Aorta (tissue), 5 donors: Measurements from ENCODE around the gene NSD1. TPM values are rescaled to one million over a fixed set of nuclear protein-coding genes. Genes with fewer than 3 reads are reported as not detected.

Experiments
- ATAC-seq: fragments of 200-7000 bp; cut with Tn5 transposase; one replicate; pipeline ENCODE4 v1.9.1; 2022; ENCODE audit warnings: moderate library complexity; ENCODE audit not compliant: low FRiP score
- DNase-seq, 2 donors: peaks; one replicate each; pipeline ENCODE4 v3.0.0-alpha.2; 2020
- H3K27ac ChIP-seq, 2 donors: one replicate each; pipeline ENCODE4 v1.5.1; 2013; ENCODE audit warnings: low read length in 2 of 2, mild to moderate bottlenecking in 2 of 2, moderate library complexity in 2 of 2, control low read depth in 1 of 2, inconsistent platforms in 1 of 2, low read depth in 1 of 2
- H3K27me3 ChIP-seq, 2 donors: one replicate each; pipeline ENCODE4 v1.6.1; 2013; ENCODE audit warnings: control low read depth in 1 of 2, low read length in 1 of 2, mild to moderate bottlenecking in 1 of 2, moderate library complexity in 1 of 2; ENCODE audit not compliant: insufficient read depth in 2 of 2, control insufficient read depth in 1 of 2
- H3K36me3 ChIP-seq, 2 donors: one replicate each; pipeline ENCODE4 v1.6.1; 2013; ENCODE audit warnings: control low read depth in 1 of 2, low read length in 1 of 2, mild to moderate bottlenecking in 1 of 2; ENCODE audit not compliant: insufficient read depth in 2 of 2, control insufficient read depth in 1 of 2
- H3K4me1 ChIP-seq, 2 donors: one replicate each; pipeline ENCODE4 v1.6.1; 2013; ENCODE audit warnings: low read length in 2 of 2, control low read depth in 1 of 2, mild to moderate bottlenecking in 1 of 2, moderate library complexity in 1 of 2; ENCODE audit not compliant: insufficient read depth in 2 of 2, control insufficient read depth in 1 of 2
- H3K4me3 ChIP-seq, 2 donors: one replicate each; pipeline ENCODE4 v1.5.1; 2013; ENCODE audit warnings: low read length in 2 of 2, control low read depth in 1 of 2, mild to moderate bottlenecking in 1 of 2
- H3K9me3 ChIP-seq: one replicate; pipeline ENCODE4 v1.6.1; 2013; ENCODE audit warnings: mild to moderate bottlenecking, low read length; ENCODE audit not compliant: control insufficient read depth
- WGBS, 2 donors: extraction: QIAGEN DNeasy Blood & Tissue Kit; methylation state at CpG; one replicate each; pipeline ENCODE4 v1.1.7; 2013; 5-methylcytosine and 5-hydroxymethylcytosine counted together
- intact Hi-C, 2 donors: fragments of 100-400 bp; cut with DNase I; formaldehyde crosslinking; loops; one replicate each; pipeline versions ENCODE4 v1.14.2 to v1.15.0; 2022
- polyA plus RNA-seq, 2 donors: library from polyadenylated mRNA; stranded (reverse); fragments of 200-250 nt; gene quantifications; one replicate each; pipeline ENCODE4 v1.2.3, GENCODE V29; 2013
- total RNA-seq, 2 donors: library from RNA; stranded (reverse); fragmentation: NEBNext Ultra II Directional; extraction: Animal tissue kit (Norgen Biotek cat#: 25700); gene quantifications; one replicate each; pipeline ENCODE4 v1.2.1, GENCODE V29; 2021
- donor health status: healthy with polysubstance abuse.
- donor health status: Bipolar disorder and iron deficiency.
- donor health status: DM: no; HTN: no; CAD: no.
- donor health status: DM: no; HTN: no; CAD: no.
- donor health status: DM: yes; HTN: yes; CAD: no.

NSD1 gene
- total and polyA plus RNA-seq, 4 donors, result 6.8 to 96.9 (median 35.3) TPM

- DNase-seq (peak in 1 of 2 donors; percentile 61), ATAC-seq (no peak)
- H3K27me3 ChIP-seq, result no peaks in the 10 kb centered on the region
- no peak overlapping the region for H3K4me3 ChIP-seq
- H3K36me3 ChIP-seq, result peaks cover 3 to 7% of the 10 kb centered on the region in 2 donors
- no peaks in the 10 kb centered on the region for H3K4me1 ChIP-seq
- WGBS, 2 donors, result 85% methylated on average over 26 to 27 of the region's 27 CpGs
- no peaks in the 10 kb centered on the region for H3K9me3 ChIP-seq
- intact Hi-C loops, result no loop called here
- H3K27ac ChIP-seq, result no peak overlapping the region
Observed at GRCh38 chr5:177330991-177331842, 197.6 kb downstream of the NSD1 start.

DNA sequence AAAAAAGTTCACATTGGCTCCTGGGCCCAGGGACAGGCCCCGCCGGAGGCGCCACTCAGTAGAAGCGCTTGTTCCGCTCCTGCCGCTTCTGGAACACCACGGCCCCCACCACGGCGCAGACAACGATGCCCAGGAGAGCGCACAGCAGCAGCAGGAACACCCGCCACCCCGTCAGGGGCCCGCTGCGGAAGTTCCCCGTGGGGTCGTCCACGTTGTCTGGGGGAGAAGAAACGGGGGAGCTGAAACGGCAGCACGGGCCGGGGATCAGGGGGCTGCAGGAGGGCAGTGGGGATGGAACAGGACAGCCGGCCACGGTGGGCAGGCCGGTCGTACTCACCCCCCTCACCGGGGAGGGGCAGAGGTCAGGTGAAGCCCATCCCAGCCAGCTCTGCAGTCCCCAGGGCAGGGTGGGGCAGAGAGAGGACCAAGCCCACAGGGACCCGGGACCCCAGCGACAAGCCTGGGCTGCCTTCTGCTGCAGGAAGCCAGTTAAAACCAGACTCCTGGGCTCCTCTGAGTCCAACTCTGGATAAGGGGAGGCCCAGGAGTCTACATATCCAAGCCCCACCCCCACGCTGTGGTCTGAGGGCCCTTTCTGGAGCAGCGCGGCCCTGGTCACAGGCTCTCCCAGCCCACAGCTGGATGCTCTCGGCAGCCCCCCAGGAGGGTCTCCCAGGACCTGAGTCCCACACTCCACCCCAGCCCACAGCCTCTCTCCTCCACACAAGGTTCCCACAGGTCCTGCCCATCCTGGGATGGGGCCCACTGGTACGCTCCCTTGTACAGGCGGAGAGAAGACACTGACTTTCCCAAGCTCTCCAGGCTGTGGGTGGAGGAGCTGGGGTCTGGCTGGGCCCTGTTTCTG, 198.7 kb downstream of the NSD1 start:
- Histone ChIP-seq H3K36me3 (peaks cover 4 to 14% of the 10 kb centered on the region in 2 donors), H3K27me3 (no peaks in the 10 kb centered on the region), H3K9me3 (no peaks in the 10 kb centered on the region), H3K4me3 (no peak overlapping the region), H3K27ac (no peak overlapping the region), H3K4me1 (no peaks in the 10 kb centered on the region)
- intact Hi-C loops, result no loop called here
- DNase-seq (peak in 1 of 2 donors; percentile 64), ATAC-seq (no peak)
- WGBS, 2 donors, result 91 to 92% methylated on average over 35 of the region's 35 CpGs

DNA sequence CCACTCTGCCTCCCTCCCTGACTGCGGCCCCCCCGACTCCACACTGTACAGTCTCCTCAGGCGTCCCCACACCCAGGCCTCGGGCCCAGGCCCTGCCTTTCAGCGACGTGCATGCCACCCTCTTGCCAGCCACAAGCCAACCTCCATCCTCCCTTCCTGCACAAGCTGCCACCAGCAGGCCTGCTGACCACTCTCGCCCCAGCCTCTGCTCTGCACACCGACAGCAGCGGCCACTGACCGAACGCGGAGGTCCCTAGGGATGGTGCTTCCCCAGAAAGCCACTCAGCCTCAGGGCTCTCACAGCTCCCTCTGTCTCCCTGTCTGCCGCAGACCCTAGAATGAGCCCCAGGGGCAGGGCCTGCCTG, 199.3 kb downstream of the NSD1 start:
- no peak for ATAC-seq
- H3K36me3 ChIP-seq, result peaks cover 4 to 14% of the 10 kb centered on the region in 2 donors
- no peaks in the 10 kb centered on the region for H3K27me3 ChIP-seq
- DNase-seq, result peak in 1 of 2 donors; percentile 68
- WGBS, 2 donors, result 90 to 91% methylated on average over 13 of the region's 13 CpGs
- H3K4me1 ChIP-seq, result no peaks in the 10 kb centered on the region
- intact Hi-C loops, result no loop called here
- H3K27ac ChIP-seq, result no peak overlapping the region
- H3K4me3 ChIP-seq, result no peak overlapping the region
- no peaks in the 10 kb centered on the region for H3K9me3 ChIP-seq

- 78 to 86% methylated on average over 16 of the region's 16 CpGs for WGBS, 2 donors
- peak in 1 of 2 donors; percentile 55 for DNase-seq
- Histone ChIP-seq H3K4me1 (no peaks in the 10 kb centered on the region), H3K9me3 (no peaks in the 10 kb centered on the region), H3K27ac (no peak overlapping the region), H3K4me3 (no peak overlapping the region), H3K27me3 (no peaks in the 10 kb centered on the region), H3K36me3 (peaks cover 4 to 14% of the 10 kb centered on the region in 2 donors)
- intact Hi-C loops, result no loop called here
- no peak for ATAC-seq
Observed at GRCh38 chr5:177333420-177334154, 200.0 kb downstream of the NSD1 start.

- WGBS, 2 donors, result 75 to 77% methylated on average over 15 of the region's 15 CpGs
- Histone ChIP-seq H3K9me3 (no peaks in the 10 kb centered on the region), H3K4me1 (no peaks in the 10 kb centered on the region), H3K4me3 (no peak overlapping the region), H3K27ac (no peak overlapping the region), H3K36me3 (peaks cover 4 to 14% of the 10 kb centered on the region in 2 donors), H3K27me3 (no peaks in the 10 kb centered on the region)
- ATAC-seq (no peak), DNase-seq (peak in 1 of 2 donors; percentile 61)
- intact Hi-C loops, result no loop called here
Observed at GRCh38 chr5:177334155-177334551, 200.6 kb downstream of the NSD1 start.

DNA sequence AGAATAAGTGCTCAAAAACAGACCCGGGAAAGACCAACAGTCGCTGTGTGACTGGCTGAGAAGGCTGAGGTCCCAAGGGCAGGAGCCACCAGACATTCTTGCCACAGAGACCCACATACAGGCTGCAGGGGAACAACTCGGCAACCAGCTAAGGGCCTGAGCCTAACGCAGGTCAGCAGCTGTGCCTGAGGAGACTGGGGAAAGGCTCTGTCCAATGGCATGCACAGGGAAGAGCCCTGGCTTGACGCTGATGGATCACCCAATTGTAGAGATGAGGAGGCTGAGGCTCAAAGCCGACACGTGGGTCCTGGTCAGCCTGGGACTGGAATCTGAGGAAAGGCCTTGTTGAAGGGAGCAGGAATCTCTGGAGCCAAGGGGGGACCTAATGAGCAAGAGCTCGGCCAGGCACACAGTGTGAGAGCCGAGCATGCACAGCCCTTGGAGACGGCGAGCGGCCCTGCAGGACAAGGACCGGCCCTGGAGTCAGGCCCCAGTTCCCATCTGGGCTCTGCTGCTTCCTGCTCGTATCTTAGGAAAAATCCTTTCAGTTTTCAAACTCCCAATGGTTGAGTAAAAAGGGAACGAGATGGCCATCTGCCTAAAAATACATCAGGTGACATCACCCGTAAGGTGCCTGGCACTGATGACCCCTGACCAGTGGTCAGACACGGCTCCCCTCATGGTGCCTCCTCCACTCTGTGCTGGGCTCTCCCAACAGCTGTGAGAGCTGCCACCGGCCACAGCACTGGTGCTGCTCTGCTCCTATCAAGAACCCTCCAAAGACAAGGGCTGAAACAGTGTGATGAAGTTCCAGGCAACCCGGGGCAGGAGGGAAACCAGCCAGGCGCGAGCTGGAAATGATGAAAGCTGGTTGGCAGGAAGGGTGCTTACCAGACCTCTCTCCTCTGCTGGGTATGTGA, 201.5 kb downstream of the NSD1 start:
- Histone ChIP-seq H3K9me3 (no peaks in the 10 kb centered on the region), H3K4me3 (no peak overlapping the region), H3K4me1 (no peaks in the 10 kb centered on the region), H3K27me3 (no peaks in the 10 kb centered on the region), H3K36me3 (peaks cover 4 to 14% of the 10 kb centered on the region in 2 donors), H3K27ac (no peak overlapping the region)
- peak in 1 of 2 donors; percentile 49 for DNase-seq
- no peak for ATAC-seq
- intact Hi-C loops, result no loop called here
- 84 to 86% methylated on average over 21 of the region's 21 CpGs for WGBS, 2 donors

GRCh38 chr5:177335701-177336065, 202.1 kb downstream of the NSD1 start:
- Histone ChIP-seq H3K9me3 (no peaks in the 10 kb centered on the region), H3K27me3 (no peaks in the 10 kb centered on the region), H3K4me3 (no peak overlapping the region), H3K4me1 (no peaks in the 10 kb centered on the region), H3K27ac (no peak overlapping the region), H3K36me3 (peaks cover 4 to 14% of the 10 kb centered on the region in 2 donors)
- intact Hi-C loops, result no loop called here
- no peak for DNase-seq
- ATAC-seq, result no peak
- WGBS, 2 donors, result 86 to 89% methylated on average over 7 of the region's 7 CpGs

DNA sequence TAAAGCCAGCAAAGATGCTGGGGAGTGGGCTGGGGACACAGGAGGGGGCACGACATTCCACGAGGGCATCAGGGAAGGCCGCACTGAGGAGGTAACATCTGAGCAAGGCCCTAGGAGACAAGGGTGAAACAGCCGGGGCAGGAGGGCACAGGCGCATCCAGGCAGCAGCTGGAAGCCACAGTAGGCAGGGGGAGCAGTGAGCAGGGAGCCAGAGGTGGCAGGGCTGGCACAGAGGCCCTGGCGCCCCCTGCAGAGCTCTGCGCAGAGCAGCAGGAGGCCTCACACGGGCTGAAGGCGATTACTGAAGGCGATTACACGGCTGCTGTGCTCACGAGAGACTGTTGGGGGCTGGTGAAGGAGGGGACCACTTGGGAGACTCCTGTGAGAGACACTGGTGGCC, 202.5 kb downstream of the NSD1 start:
- Histone ChIP-seq H3K27ac (no peak overlapping the region), H3K4me3 (no peak overlapping the region), H3K4me1 (no peaks in the 10 kb centered on the region), H3K36me3 (peaks cover 4 to 12% of the 10 kb centered on the region in 2 donors), H3K9me3 (no peaks in the 10 kb centered on the region), H3K27me3 (no peaks in the 10 kb centered on the region)
- ATAC-seq (no peak), DNase-seq (no peak)
- WGBS, 2 donors, result 70 to 73% methylated on average over 12 of the region's 12 CpGs
- intact Hi-C loops, result no loop called here
